Uterus (tissue), 2 donors: ENCODE measurements around the gene WWOX.

Experiments
- CTCF ChIP-seq, 4 experiments: fragments of 200-600 bp in 2 of 4; fragments of 450-650 bp in 2 of 4; sonication (generic) in 2 of 4; IDR thresholded peaks; one replicate each; pipeline ENCODE4 v1.5.1; 2016 to 2019; ENCODE audit warnings: antibody characterized with exemption in 4 of 4, mild to moderate bottlenecking in 2 of 4, moderate library complexity in 1 of 4
- POLR2A ChIP-seq, 2 donors: fragments of 450-650 bp; IDR thresholded peaks; one replicate each; pipeline ENCODE4 v1.6.1; 2016; ENCODE audit warnings: antibody characterized with exemption in 2 of 2, mild to moderate bottlenecking in 1 of 2, moderate library complexity in 1 of 2

GRCh38 chr16:78715106-78715505 lies 615.7 kb downstream of the WWOX start:
- no peak for TF ChIP-seq CTCF (IDR thresholded peaks at IDR 0.05)
- TF ChIP-seq POLR2A (IDR thresholded peaks at IDR 0.05), result no peak
